Panc1 (cell line): ENCODE data around the gene CCDC61. TPM values are rescaled to one million over a fixed set of nuclear protein-coding genes. Genes with fewer than 3 reads are reported as not detected.

Experiments
- ATAC-seq: fragments of 200-7000 bp; cut with Tn5 transposase; 2 replicates; pipeline ENCODE4 v1.9.1; 2020; ENCODE audit warnings: mild to moderate bottlenecking, moderate library complexity
- BruUV-seq: library from RNA; stranded (reverse); fragments of 400-500 nt; replicated peaks from 2 replicates; lab custom pipeline; 2021; lab: Mats Ljungman, UMichigan
- CTCF ChIA-PET: fragments of 300-600 bp; sonication (Branson Sonifier 250); formaldehyde crosslinking; loops from one replicate; lab custom pipeline; 2022; ENCODE audit warnings: antibody characterized with exemption; lab: Charles Lee
- POLR2A ChIA-PET: fragments of 300-600 bp; sonication (Branson Sonifier 250); formaldehyde crosslinking; loops from one replicate; lab custom pipeline; 2022; ENCODE audit warnings: antibody characterized with exemption; lab: Charles Lee
- DNase-seq: peaks from one replicate; pipeline ENCODE4 v3.0.0-alpha.2; 2010; ENCODE audit warnings: low read depth, low spot score
- H3K27ac ChIP-seq: 2 replicates; pipeline ENCODE4 v1.5.1; 2011; ENCODE audit warnings: mild to moderate bottlenecking, low read length, inconsistent platforms
- H3K27me3 ChIP-seq: fragments of 200-500 bp; sonication (Bioruptor generic); 2 replicates; pipeline ENCODE4 v1.6.0; 2014; ENCODE audit warnings: low read length, inconsistent platforms; ENCODE audit not compliant: control insufficient read depth, insufficient read depth
- H3K36me3 ChIP-seq: fragments of 200-500 bp; sonication (Bioruptor generic); 2 replicates; pipeline ENCODE4 v1.5.1; 2014; ENCODE audit warnings: inconsistent platforms, mild to moderate bottlenecking, low read length, moderate library complexity; ENCODE audit not compliant: control insufficient read depth, insufficient read depth
- H3K4me1 ChIP-seq: 2 replicates; pipeline ENCODE4 v1.5.1; 2011; ENCODE audit warnings: inconsistent platforms, mild to moderate bottlenecking, low read length, moderate library complexity; ENCODE audit not compliant: control insufficient read depth, insufficient read depth
- H3K4me3 ChIP-seq, 2 experiments: 2 replicates each; pipeline ENCODE4 v1.5.1; 2011 to 2012; ENCODE audit warnings: low read depth in 2 of 2, low read length in 2 of 2, mild to moderate bottlenecking in 2 of 2, inconsistent platforms in 1 of 2, moderate library complexity in 1 of 2
- H3K9me3 ChIP-seq: fragments of 200-500 bp; sonication (Bioruptor generic); 2 replicates; pipeline ENCODE4 v1.5.1; 2014; ENCODE audit warnings: low read depth, mild to moderate bottlenecking, inconsistent platforms, low read length, moderate library complexity; ENCODE audit not compliant: control insufficient read depth, insufficient read depth
- CTCF ChIP-seq: fragments of 450-650 bp; IDR thresholded peaks from 2 replicates; pipeline ENCODE4 v1.5.1; 2017; ENCODE audit warnings: mild to moderate bottlenecking
- POLR2AphosphoS5 ChIP-seq: IDR thresholded peaks from 2 replicates; pipeline ENCODE4 v1.6.1; 2012; ENCODE audit warnings: mild to moderate bottlenecking, low read depth, low read length, moderate library complexity
- SIN3A ChIP-seq: IDR thresholded peaks from 2 replicates; pipeline ENCODE4 v1.6.1; 2012; ENCODE audit warnings: low read depth, mild to moderate bottlenecking, low read length, moderate library complexity, borderline replicate concordance; ENCODE audit not compliant: insufficient read depth
- TCF7L2 ChIP-seq: IDR thresholded peaks from 2 replicates; pipeline ENCODE4 v1.6.1; 2011; ENCODE audit warnings: mild to moderate bottlenecking, low read depth, low read length, inconsistent platforms
- in situ Hi-C: cut with HindIII; loops from 2 replicates; pipeline ENCODE4 v1.10.0; 2016; ENCODE audit warnings: low sequenced_read_pairs, low pct_unique_long_range_greater_than_20kb
- intact Hi-C: fragments of 100-400 bp; cut with micrococcal nuclease; formaldehyde crosslinking; loops from one replicate; pipeline ENCODE4 v1.10.0; 2022; ENCODE audit not compliant: unreplicated experiment
- microRNA-seq: library from miRNA; unstranded; fragments of <30 nt; microRNA quantifications from one replicate; pipeline ENCODE4 v1.1.0, GENCODE V29; 2020; ENCODE audit not compliant: unreplicated experiment
- total RNA-seq: library from RNA; stranded (reverse); gene quantifications from one replicate; pipeline ENCODE4 v1.2.1, GENCODE V29; 2021; ENCODE audit not compliant: unreplicated experiment
- TF ChIP-seq, protein P1 (sequence below), 2 experiments: IDR thresholded peaks; 2 replicates each; pipeline ENCODE4 v1.6.1; 2011 to 2012; ENCODE audit warnings: low read depth in 2 of 2, control low read depth in 1 of 2, low read length in 1 of 2, mild to moderate bottlenecking in 1 of 2, moderate library complexity in 1 of 2; ENCODE audit not compliant: insufficient read depth in 1 of 2

The CCDC61 gene
- total RNA-seq, 1 experiment from 2014 or later, result 17.9 TPM

DNA sequence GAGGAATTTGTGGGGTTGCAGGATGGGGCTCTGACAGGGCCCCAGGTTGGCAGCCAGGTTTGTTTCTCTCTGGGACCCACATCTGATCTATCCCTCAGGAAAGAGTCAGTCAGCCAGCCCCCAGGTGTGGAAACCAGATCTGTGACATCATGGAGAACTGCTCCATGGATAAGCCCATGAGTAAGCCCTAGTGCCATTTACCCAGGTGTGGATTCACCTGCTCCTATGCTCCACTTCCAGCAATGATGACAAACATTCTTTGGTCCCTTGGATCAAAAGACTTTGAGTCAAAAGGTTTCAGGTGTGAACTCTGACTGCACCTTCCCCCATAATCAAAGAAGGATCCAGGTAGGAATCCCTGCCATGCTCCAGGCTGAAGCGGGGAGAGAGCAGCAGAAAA lies 72.4 kb downstream of the CCDC61 start:
- ATAC-seq (no peak), DNase-seq (no peak)
- BruUV-seq, result no TSS peak
- intact Hi-C loops (no loop called here), in situ Hi-C loops (no loop called here)
- Histone ChIP-seq H3K27ac (no peak overlapping the region), H3K9me3 (no peaks in the 10 kb centered on the region), H3K4me3 (no peak overlapping the region), H3K36me3 (no peaks in the 10 kb centered on the region), H3K27me3 (no peaks in the 10 kb centered on the region; the same call in 1 of the 2 replicates), H3K4me1 (peaks cover 7% of the 10 kb centered on the region)
- ChIA-PET CTCF (no interaction called here), POLR2A (no interaction called here)
- no peak for TF ChIP-seq TCF7L2
- TF ChIP-seq, protein P1, sequence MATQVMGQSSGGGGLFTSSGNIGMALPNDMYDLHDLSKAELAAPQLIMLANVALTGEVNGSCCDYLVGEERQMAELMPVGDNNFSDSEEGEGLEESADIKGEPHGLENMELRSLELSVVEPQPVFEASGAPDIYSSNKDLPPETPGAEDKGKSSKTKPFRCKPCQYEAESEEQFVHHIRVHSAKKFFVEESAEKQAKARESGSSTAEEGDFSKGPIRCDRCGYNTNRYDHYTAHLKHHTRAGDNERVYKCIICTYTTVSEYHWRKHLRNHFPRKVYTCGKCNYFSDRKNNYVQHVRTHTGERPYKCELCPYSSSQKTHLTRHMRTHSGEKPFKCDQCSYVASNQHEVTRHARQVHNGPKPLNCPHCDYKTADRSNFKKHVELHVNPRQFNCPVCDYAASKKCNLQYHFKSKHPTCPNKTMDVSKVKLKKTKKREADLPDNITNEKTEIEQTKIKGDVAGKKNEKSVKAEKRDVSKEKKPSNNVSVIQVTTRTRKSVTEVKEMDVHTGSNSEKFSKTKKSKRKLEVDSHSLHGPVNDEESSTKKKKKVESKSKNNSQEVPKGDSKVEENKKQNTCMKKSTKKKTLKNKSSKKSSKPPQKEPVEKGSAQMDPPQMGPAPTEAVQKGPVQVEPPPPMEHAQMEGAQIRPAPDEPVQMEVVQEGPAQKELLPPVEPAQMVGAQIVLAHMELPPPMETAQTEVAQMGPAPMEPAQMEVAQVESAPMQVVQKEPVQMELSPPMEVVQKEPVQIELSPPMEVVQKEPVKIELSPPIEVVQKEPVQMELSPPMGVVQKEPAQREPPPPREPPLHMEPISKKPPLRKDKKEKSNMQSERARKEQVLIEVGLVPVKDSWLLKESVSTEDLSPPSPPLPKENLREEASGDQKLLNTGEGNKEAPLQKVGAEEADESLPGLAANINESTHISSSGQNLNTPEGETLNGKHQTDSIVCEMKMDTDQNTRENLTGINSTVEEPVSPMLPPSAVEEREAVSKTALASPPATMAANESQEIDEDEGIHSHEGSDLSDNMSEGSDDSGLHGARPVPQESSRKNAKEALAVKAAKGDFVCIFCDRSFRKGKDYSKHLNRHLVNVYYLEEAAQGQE (IDR thresholded peaks at IDR 0.05; ENCODE audit: insufficient read depth in 1 of 2, low read depth in 2 of 2, low read length in 1 of 2), result no peak
- TF ChIP-seq SIN3A, result no peak
- no peak for TF ChIP-seq CTCF
- no peak for TF ChIP-seq POLR2AphosphoS5

Small RNA genes within 50 kb of the gene (microRNA-seq; reads per million reads assigned to microRNA genes)
- gene MIR769, result 345 reads per million, percentile 70 among the genes with 10 or more reads in this experiment

Other genes with a start within 250 kb of the CCDC61 start
- 38.7 TPM for gene SIX5, start 226.2 kb upstream of the CCDC61 start, total RNA-seq
- 119 TPM for gene DMPK, start 213.0 kb upstream of the CCDC61 start, total RNA-seq
- gene DMWD, start 202.6 kb upstream of the CCDC61 start, total RNA-seq, result 64.6 TPM
- not detected for gene RSPH6A, start 180.2 kb upstream of the CCDC61 start, total RNA-seq
- gene SYMPK, start 132.3 kb upstream of the CCDC61 start, total RNA-seq, result 47.7 TPM
- 0.26 TPM for gene FOXA3, start 131.1 kb upstream of the CCDC61 start, total RNA-seq
- gene IRF2BP1, start 109.3 kb upstream of the CCDC61 start, total RNA-seq, result 21.9 TPM
- gene MYPOP, start 92.9 kb upstream of the CCDC61 start, total RNA-seq, result 11.1 TPM
- gene NANOS2, start 80.7 kb upstream of the CCDC61 start, total RNA-seq, result not detected
- gene NOVA2, start 21.6 kb upstream of the CCDC61 start, total RNA-seq, result 0.44 TPM
- gene PGLYRP1, start 27.6 kb downstream of the CCDC61 start, total RNA-seq, result not detected
- gene IGFL4, start 45.5 kb downstream of the CCDC61 start, total RNA-seq, result 0.39 TPM
- gene IGFL3, start 129.2 kb downstream of the CCDC61 start, total RNA-seq, result not detected
- gene IGFL2, start 152.8 kb downstream of the CCDC61 start, total RNA-seq, result not detected
- not detected for gene IGFL1, start 234.3 kb downstream of the CCDC61 start, total RNA-seq